Neural progenitor cell (in vitro differentiated cells): ENCODE measurements around the gene PODNL1. TPM values are rescaled to one million over a fixed set of nuclear protein-coding genes. Genes with fewer than 3 reads are reported as not detected.

ENCODE experiments used
- DNase-seq: peaks from one replicate; pipeline ENCODE4 v3.0.0-alpha.2; 2016; ENCODE audit warnings: low spot score
- H2AFZ ChIP-seq: fragments of 200-600 bp; sonication (generic); replicated peaks from 2 replicates; pipeline ENCODE4 v1.6.1; 2016; ENCODE audit warnings: antibody characterized with exemption
- H3F3A ChIP-seq: fragments of 200-600 bp; sonication (generic); 2 replicates; pipeline ENCODE4 v1.6.1; 2016; ENCODE audit warnings: antibody characterized with exemption, low read depth
- H3K27ac ChIP-seq: fragments of 200-600 bp; sonication (generic); 2 replicates; pipeline ENCODE4 v1.5.1; 2016; ENCODE audit warnings: mild to moderate bottlenecking
- H3K27me3 ChIP-seq: fragments of 200-600 bp; sonication (generic); 2 replicates; pipeline ENCODE4 v1.6.1; 2016; ENCODE audit warnings: mild to moderate bottlenecking, moderate library complexity
- H3K36me3 ChIP-seq: fragments of 200-600 bp; sonication (generic); 2 replicates; pipeline ENCODE4 v1.5.1; 2016
- H3K4me1 ChIP-seq: fragments of 200-600 bp; sonication (generic); 2 replicates; pipeline ENCODE4 v1.6.1; 2016; ENCODE audit warnings: mixed run types
- H3K4me2 ChIP-seq: fragments of 200-600 bp; sonication (generic); 2 replicates; pipeline ENCODE4 v1.6.1; 2016
- H3K4me3 ChIP-seq: fragments of 200-600 bp; sonication (generic); 2 replicates; pipeline ENCODE4 v1.5.1; 2016
- H3K79me2 ChIP-seq: fragments of 200-600 bp; sonication (generic); 2 replicates; pipeline ENCODE4 v1.6.1; 2016; ENCODE audit warnings: low read depth
- H3K9ac ChIP-seq: fragments of 200-600 bp; sonication (generic); 2 replicates; pipeline ENCODE4 v1.6.1; 2016
- H3K9me3 ChIP-seq: fragments of 200-600 bp; sonication (generic); 2 replicates; pipeline ENCODE4 v1.5.1; 2016; ENCODE audit warnings: low read depth
- H4K20me1 ChIP-seq: fragments of 200-600 bp; sonication (generic); 2 replicates; pipeline ENCODE4 v1.6.1; 2016; ENCODE audit warnings: low read depth
- H3K27ac Mint-ChIP-seq: 3 replicates; pipeline ENCODE4 v1.8.0; 2021; ENCODE audit warnings: mixed read lengths
- H3K27me3 Mint-ChIP-seq: 2 replicates; pipeline ENCODE4 v1.8.0; 2022; ENCODE audit warnings: low read depth, mild to moderate bottlenecking, inconsistent platforms, moderate library complexity, mixed read lengths; ENCODE audit not compliant: insufficient read depth
- H3K36me3 Mint-ChIP-seq: 3 replicates; pipeline ENCODE4 v1.8.0; 2021; ENCODE audit warnings: mixed read lengths
- H3K4me1 Mint-ChIP-seq: 3 replicates; pipeline ENCODE4 v1.8.0; 2021; ENCODE audit warnings: mixed read lengths
- H3K4me3 Mint-ChIP-seq: 3 replicates; pipeline ENCODE4 v1.8.0; 2021; ENCODE audit warnings: mild to moderate bottlenecking, moderate library complexity, mixed read lengths
- H3K9me3 Mint-ChIP-seq: 3 replicates; pipeline ENCODE4 v1.8.0; 2020; ENCODE audit warnings: mixed read lengths
- EZH2 ChIP-seq: fragments of 200-600 bp; sonication (generic); IDR thresholded peaks from 2 replicates; pipeline ENCODE4 v1.6.1; 2017; ENCODE audit warnings: antibody characterized with exemption, mild to moderate bottlenecking, moderate library complexity
- EZH2phosphoT487 ChIP-seq: fragments of 200-600 bp; sonication (generic); IDR thresholded peaks from 2 replicates; pipeline ENCODE4 v1.6.1; 2017; ENCODE audit warnings: antibody characterized with exemption
- total RNA-seq: library from RNA; depleted of rRNA; stranded (reverse); fragments of >200 nt; gene quantifications from 2 replicates; pipeline ENCODE4 v1.2.3, GENCODE V29; 2015; ENCODE audit warnings: low replicate concordance
- TF ChIP-seq, protein P1 (sequence below): fragments of 200-600 bp; sonication (generic); IDR thresholded peaks from 2 replicates; pipeline ENCODE4 v1.5.1; 2017; ENCODE audit warnings: antibody characterized with exemption, mild to moderate bottlenecking

The PODNL1 gene
- total RNA-seq, 1 donor from 2014 or later = not detected

DNA sequence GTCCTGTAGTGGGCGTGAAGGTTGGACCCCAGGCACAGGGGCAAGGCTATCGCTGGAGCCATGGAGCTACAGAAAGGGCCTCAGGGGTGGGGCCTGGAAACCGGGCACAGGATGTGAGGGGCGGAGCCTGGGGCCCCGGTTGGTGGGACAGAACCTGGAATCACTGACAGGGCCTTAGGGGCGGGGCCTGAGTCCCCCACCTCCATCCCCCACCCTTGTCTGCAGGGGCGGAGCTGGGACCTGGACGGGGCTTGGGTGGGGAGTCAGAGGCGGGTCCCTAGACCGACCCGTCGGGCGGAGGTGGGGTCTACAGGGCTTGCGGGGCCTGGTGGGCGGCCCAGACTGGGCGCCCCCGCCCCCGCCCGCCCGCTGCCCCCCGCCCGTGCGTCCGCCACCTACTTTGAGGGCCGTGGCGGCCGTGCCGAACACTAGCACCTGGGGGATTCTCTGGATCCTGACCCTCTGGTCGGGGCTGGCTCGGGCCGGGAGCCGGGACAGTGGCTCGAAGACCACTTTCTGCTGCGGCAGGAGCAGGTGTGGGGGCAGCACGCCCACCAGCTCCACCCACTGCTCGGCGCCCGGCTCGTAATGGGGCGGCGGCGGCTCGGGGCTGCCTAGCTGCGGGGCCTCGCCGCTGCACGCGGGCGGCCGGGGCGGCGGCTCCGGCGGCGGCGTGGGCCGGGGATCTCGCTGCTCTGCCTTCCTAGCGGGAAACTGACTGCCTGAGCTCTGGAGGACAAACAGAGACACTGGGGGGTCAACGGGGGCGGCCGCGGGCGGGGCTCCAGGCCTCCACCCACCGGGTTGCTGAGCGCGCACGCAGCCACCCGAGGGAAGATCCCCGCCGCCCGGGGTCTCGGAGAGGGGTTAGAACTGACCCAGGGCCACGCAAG, 40.4 kb upstream of the PODNL1 start:
- Histone ChIP-seq H3K4me3 (peak overlapping the region; percentile 49), H2AFZ (no peak overlapping the region), H3K4me1 (peaks cover 14% of the 10 kb centered on the region), H3K36me3 (no peaks in the 10 kb centered on the region), H3K9me3 (no peaks in the 10 kb centered on the region), H3K27ac (no peak overlapping the region), H3K27me3 (peaks cover 6% of the 10 kb centered on the region), H4K20me1 (peaks cover 2% of the 10 kb centered on the region), H3K79me2 (no peaks in the 10 kb centered on the region), H3K9ac (no peak overlapping the region), H3F3A (peaks cover 18% of the 10 kb centered on the region), H3K4me2 (peak overlapping the region; percentile 85)
- Mint-ChIP-seq H3K27me3 (peaks cover 15% of the 10 kb centered on the region), H3K4me1 (peaks cover 19% of the 10 kb centered on the region), H3K4me3 (peak overlapping the region; percentile 50), H3K9me3 (no peaks in the 10 kb centered on the region), H3K27ac (no peak overlapping the region), H3K36me3 (peaks cover 9% of the 10 kb centered on the region)
- peak; percentile 97 for DNase-seq
- no peak for TF ChIP-seq EZH2
- TF ChIP-seq EZH2phosphoT487 = no peak
- TF ChIP-seq, protein P1, sequence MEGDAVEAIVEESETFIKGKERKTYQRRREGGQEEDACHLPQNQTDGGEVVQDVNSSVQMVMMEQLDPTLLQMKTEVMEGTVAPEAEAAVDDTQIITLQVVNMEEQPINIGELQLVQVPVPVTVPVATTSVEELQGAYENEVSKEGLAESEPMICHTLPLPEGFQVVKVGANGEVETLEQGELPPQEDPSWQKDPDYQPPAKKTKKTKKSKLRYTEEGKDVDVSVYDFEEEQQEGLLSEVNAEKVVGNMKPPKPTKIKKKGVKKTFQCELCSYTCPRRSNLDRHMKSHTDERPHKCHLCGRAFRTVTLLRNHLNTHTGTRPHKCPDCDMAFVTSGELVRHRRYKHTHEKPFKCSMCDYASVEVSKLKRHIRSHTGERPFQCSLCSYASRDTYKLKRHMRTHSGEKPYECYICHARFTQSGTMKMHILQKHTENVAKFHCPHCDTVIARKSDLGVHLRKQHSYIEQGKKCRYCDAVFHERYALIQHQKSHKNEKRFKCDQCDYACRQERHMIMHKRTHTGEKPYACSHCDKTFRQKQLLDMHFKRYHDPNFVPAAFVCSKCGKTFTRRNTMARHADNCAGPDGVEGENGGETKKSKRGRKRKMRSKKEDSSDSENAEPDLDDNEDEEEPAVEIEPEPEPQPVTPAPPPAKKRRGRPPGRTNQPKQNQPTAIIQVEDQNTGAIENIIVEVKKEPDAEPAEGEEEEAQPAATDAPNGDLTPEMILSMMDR = no peak

DNA sequence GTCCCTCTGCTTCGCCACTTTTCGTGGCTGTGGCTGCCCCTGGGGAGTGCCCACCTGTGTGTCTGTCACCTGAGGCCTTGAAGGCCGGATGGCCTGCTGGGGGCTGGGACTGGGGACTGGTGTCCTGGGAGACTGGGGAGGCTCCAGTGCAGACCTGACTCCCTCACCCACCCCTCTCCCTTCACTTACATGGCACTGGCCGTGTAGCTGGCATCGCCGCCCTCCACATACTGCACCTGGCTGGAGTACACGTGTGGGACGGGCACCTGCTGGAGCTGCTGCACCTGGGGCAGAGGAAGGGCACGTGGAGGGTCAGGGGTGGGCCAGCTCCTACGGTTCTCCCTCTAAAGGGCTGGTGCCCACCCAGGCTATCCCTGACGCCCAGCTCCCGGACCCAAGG, 39.6 kb upstream of the PODNL1 start:
- Histone ChIP-seq H3K9ac (no peak overlapping the region), H3F3A (peaks cover 18% of the 10 kb centered on the region), H4K20me1 (peaks cover 2% of the 10 kb centered on the region), H3K79me2 (no peaks in the 10 kb centered on the region), H3K27ac (no peak overlapping the region), H3K9me3 (no peaks in the 10 kb centered on the region), H3K4me2 (peak overlapping the region; percentile 85), H3K36me3 (no peaks in the 10 kb centered on the region), H3K4me1 (peaks cover 14% of the 10 kb centered on the region), H3K4me3 (peak overlapping the region; percentile 49), H3K27me3 (peaks cover 6% of the 10 kb centered on the region), H2AFZ (no peak overlapping the region)
- Mint-ChIP-seq H3K4me3 (no peak overlapping the region), H3K27ac (no peak overlapping the region), H3K36me3 (peaks cover 9% of the 10 kb centered on the region), H3K9me3 (no peaks in the 10 kb centered on the region), H3K27me3 (peaks cover 15% of the 10 kb centered on the region), H3K4me1 (peaks cover 19% of the 10 kb centered on the region)
- no peak for DNase-seq
- TF ChIP-seq, protein P1 = no peak
- TF ChIP-seq EZH2phosphoT487 (no peak), EZH2 (no peak)

DNA sequence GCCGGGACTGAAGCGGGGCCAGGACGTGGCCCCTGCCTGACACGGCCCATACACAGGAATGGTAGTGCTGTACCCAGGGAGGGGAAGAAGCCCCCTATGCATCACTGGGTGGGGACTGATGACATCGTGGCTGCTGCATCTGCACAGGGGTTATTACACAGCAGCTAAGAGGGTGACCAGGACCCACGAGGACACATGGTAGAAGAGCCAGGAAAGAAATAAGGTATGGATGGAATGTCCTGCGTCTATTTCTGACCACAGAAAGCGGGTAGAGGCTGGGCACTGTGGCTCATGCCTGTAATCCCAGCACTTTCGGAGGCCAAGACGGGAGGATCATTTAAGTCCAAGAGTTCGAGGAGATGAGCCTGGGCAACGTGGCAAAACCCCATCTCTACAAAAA, 38.2 kb upstream of the PODNL1 start:
- H3K9me3 ChIP-seq = no peaks in the 10 kb centered on the region
- H3K79me2 ChIP-seq = no peaks in the 10 kb centered on the region
- H4K20me1 ChIP-seq = peaks cover 2% of the 10 kb centered on the region
- Mint-ChIP-seq H3K36me3 (peaks cover 9% of the 10 kb centered on the region), H3K4me3 (no peak overlapping the region), H3K27ac (no peak overlapping the region), H3K9me3 (no peaks in the 10 kb centered on the region), H3K4me1 (peaks cover 19% of the 10 kb centered on the region), H3K27me3 (peaks cover 15% of the 10 kb centered on the region)
- TF ChIP-seq EZH2phosphoT487 (no peak), EZH2 (no peak)
- TF ChIP-seq, protein P1 = no peak
- H3K36me3 ChIP-seq = no peaks in the 10 kb centered on the region
- H3K4me3 ChIP-seq = no peak overlapping the region
- H2AFZ ChIP-seq = no peak overlapping the region
- H3K4me1 ChIP-seq = peaks cover 14% of the 10 kb centered on the region
- peaks cover 6% of the 10 kb centered on the region for H3K27me3 ChIP-seq
- DNase-seq = no peak
- no peak overlapping the region for H3K4me2 ChIP-seq
- peaks cover 18% of the 10 kb centered on the region for H3F3A ChIP-seq
- no peak overlapping the region for H3K9ac ChIP-seq
- H3K27ac ChIP-seq = no peak overlapping the region
